HCT116 (cell line): ENCODE data around the gene RYR3. TPM values are rescaled to one million over a fixed set of nuclear protein-coding genes. Genes with fewer than 3 reads are reported as not detected.

Source experiments
- ATAC-seq: fragments of 200-7000 bp; cut with Tn5 transposase; 2 replicates; pipeline ENCODE4 v1.9.1; 2020; ENCODE audit warnings: mild to moderate bottlenecking, moderate library complexity
- BruUV-seq: library from RNA; stranded (reverse); fragments of 400-500 nt; replicated peaks from 2 replicates; lab custom pipeline; 2021; lab: Mats Ljungman, UMichigan
- CTCF ChIA-PET: fragments of 300-600 bp; sonication (Branson Sonifier 250); formaldehyde crosslinking; loops from one replicate; lab custom pipeline; 2021; ENCODE audit warnings: antibody characterized with exemption; lab: Charles Lee
- POLR2A ChIA-PET: fragments of 300-600, 350-600 bp; sonication (Branson Sonifier 250); formaldehyde crosslinking; loops from one replicate; lab custom pipeline; 2021; ENCODE audit warnings: antibody characterized with exemption; lab: Charles Lee
- RAD21 ChIA-PET, 2 experiments: fragments of 300-600 bp; sonication (Branson Sonifier 250); formaldehyde crosslinking; loops; one replicate each; lab custom pipeline; 2023; ENCODE audit warnings: low total read pairs in 2 of 2; ENCODE audit not compliant: uncharacterized antibody in 2 of 2, unreplicated experiment in 2 of 2, low non-redundant PET in 1 of 2; lab: Charles Lee
- DNase-seq: peaks from one replicate; pipeline ENCODE4 v3.0.0-alpha.2; 2010; ENCODE audit warnings: low read depth, low spot score
- H2AFZ ChIP-seq: fragments of 200-600 bp; shearing (Covaris generic), sonication (generic); 2 replicates; pipeline ENCODE4 v1.6.1; 2017; ENCODE audit warnings: low read depth, mixed run types, mixed read lengths, antibody characterized with exemption, low read length; ENCODE audit not compliant: poor library complexity, severe bottlenecking
- H3K27ac ChIP-seq: 2 replicates; pipeline ENCODE4 v1.5.1; 2012; ENCODE audit warnings: low read depth, low read length
- H3K27me3 ChIP-seq: fragments of 200-600 bp; sonication (generic); 2 replicates; pipeline ENCODE4 v1.6.1; 2016; ENCODE audit warnings: mixed run types, low read length, mixed read lengths; ENCODE audit not compliant: insufficient read depth
- H3K36me3 ChIP-seq, 2 experiments: fragments of 200-500 bp in 1 of 2; fragments of 200-600 bp in 1 of 2; sonication (Bioruptor generic) in 1 of 2; sonication (generic) in 1 of 2; 2 replicates each; pipeline versions ENCODE4 v1.5.1 to v1.6.1; 2014 to 2016; ENCODE audit warnings: low read length in 2 of 2, inconsistent platforms in 1 of 2, mixed read lengths in 1 of 2, mixed run types in 1 of 2; ENCODE audit not compliant: insufficient read depth in 2 of 2, control insufficient read depth in 1 of 2
- H3K4me1 ChIP-seq, 2 experiments: fragments of 200-600 bp in 1 of 2; sonication (generic) in 1 of 2; 2 replicates each; pipeline versions ENCODE4 v1.5.1 to v1.6.1; 2012 to 2017; ENCODE audit warnings: low read length in 2 of 2, inconsistent platforms in 1 of 2, mild to moderate bottlenecking in 1 of 2, mixed read lengths in 1 of 2, mixed run types in 1 of 2, moderate library complexity in 1 of 2; ENCODE audit not compliant: insufficient read depth in 2 of 2, control insufficient read depth in 1 of 2
- H3K4me2 ChIP-seq: fragments of 200-600 bp; sonication (generic); 2 replicates; pipeline ENCODE4 v1.6.1; 2017; ENCODE audit warnings: mixed run types, low read length, mixed read lengths
- H3K4me3 ChIP-seq, 2 experiments: fragments of 200-600 bp in 1 of 2; sonication (generic) in 1 of 2; replicated peaks in 1 of 2; 2 replicates each; pipeline ENCODE4 v1.5.1; 2011 to 2016; ENCODE audit warnings: low read length in 2 of 2, control low read depth in 1 of 2, low read depth in 1 of 2, mild to moderate bottlenecking in 1 of 2, mixed read lengths in 1 of 2, mixed run types in 1 of 2
- H3K79me2 ChIP-seq: fragments of 200-600 bp; sonication (generic); 2 replicates; pipeline ENCODE4 v1.6.1; 2017; ENCODE audit warnings: mild to moderate bottlenecking, mixed run types, low read length, moderate library complexity, mixed read lengths; ENCODE audit not compliant: insufficient read depth
- H3K9ac ChIP-seq: fragments of 200-600 bp; sonication (generic); 2 replicates; pipeline ENCODE4 v1.6.1; 2016; ENCODE audit warnings: low read length, mixed read lengths
- H3K9me2 ChIP-seq: fragments of 200-600 bp; sonication (generic), shearing (Covaris generic); 2 replicates; pipeline ENCODE4 v1.6.1; 2017; ENCODE audit warnings: mixed run types, mild to moderate bottlenecking, moderate library complexity; ENCODE audit not compliant: insufficient read depth
- H3K9me3 ChIP-seq, 2 experiments: fragments of 200-500 bp in 1 of 2; fragments of 200-600 bp in 1 of 2; sonication (Bioruptor generic) in 1 of 2; sonication (generic) in 1 of 2; 2 replicates each; pipeline ENCODE4 v1.6.1; 2014 to 2017; ENCODE audit warnings: low read length in 2 of 2, mixed read lengths in 2 of 2, inconsistent platforms in 1 of 2, low read depth in 1 of 2, mild to moderate bottlenecking in 1 of 2, mixed run types in 1 of 2, moderate library complexity in 1 of 2; ENCODE audit not compliant: control insufficient read depth in 1 of 2, insufficient read depth in 1 of 2
- H4K20me1 ChIP-seq: fragments of 200-600 bp; sonication (generic), shearing (Covaris generic); 2 replicates; pipeline ENCODE4 v1.6.1; 2017; ENCODE audit warnings: mixed run types, mild to moderate bottlenecking, moderate library complexity; ENCODE audit not compliant: insufficient read depth
- CEBPB ChIP-seq: IDR thresholded peaks from 2 replicates; pipeline ENCODE4 v1.6.1; 2012; ENCODE audit warnings: low read depth
- EZH2phosphoT487 ChIP-seq: fragments of 200-600 bp; IDR thresholded peaks from 2 replicates; pipeline ENCODE4 v1.6.1; 2018; ENCODE audit warnings: antibody characterized with exemption, borderline replicate concordance
- JUND ChIP-seq: IDR thresholded peaks from 2 replicates; pipeline ENCODE4 v1.6.1; 2012
- MAX ChIP-seq: IDR thresholded peaks from 2 replicates; pipeline ENCODE4 v1.6.1; 2012
- POLR2A ChIP-seq: IDR thresholded peaks from 2 replicates; pipeline ENCODE4 v1.7.0; 2011; ENCODE audit warnings: borderline replicate concordance; ENCODE audit not compliant: insufficient read depth, insufficient read length; ENCODE audit errors: extremely low read depth
- SRF ChIP-seq: IDR thresholded peaks from 2 replicates; pipeline ENCODE4 v1.6.1; 2012; ENCODE audit warnings: low read depth
- ZBTB33 ChIP-seq: IDR thresholded peaks from 2 replicates; pipeline ENCODE4 v1.6.1; 2011; ENCODE audit warnings: mild to moderate bottlenecking, low read length, moderate library complexity; ENCODE audit not compliant: insufficient replicate concordance; ENCODE audit errors: extremely low read depth
- ZFX ChIP-seq: fragments of 450-650 bp; IDR thresholded peaks from 2 replicates; pipeline ENCODE4 v1.6.1; 2017
- intact Hi-C: fragments of 100-400 bp; cut with micrococcal nuclease; formaldehyde crosslinking; loops from 2 replicates; pipeline ENCODE4 v1.10.0; 2022
- total RNA-seq: library from RNA; stranded (reverse); gene quantifications from one replicate; pipeline ENCODE4 v1.2.1, GENCODE V29; 2021; ENCODE audit not compliant: unreplicated experiment

Gene RYR3
- total RNA-seq, 1 experiment from 2014 or later, result not detected

- no peak for TF ChIP-seq CEBPB
- TF ChIP-seq SRF, result no peak
- TF ChIP-seq MAX, result no peak
Measured at GRCh38 chr15:33440900-33441299, 130.1 kb downstream of the RYR3 start (continued).

GRCh38 chr15:33442449-33442848 lies 131.7 kb downstream of the RYR3 start:
- no peak overlapping the region for H2AFZ ChIP-seq
- no peaks in the 10 kb centered on the region for H3K79me2 ChIP-seq
- no peaks in the 10 kb centered on the region for H3K4me1 ChIP-seq
- H3K36me3 ChIP-seq, result no peaks in the 10 kb centered on the region
- no peak for TF ChIP-seq EZH2phosphoT487
- no peak for TF ChIP-seq JUND
- no peak for TF ChIP-seq ZBTB33
- TF ChIP-seq ZFX, result no peak
- TF ChIP-seq POLR2A, result no peak
- CTCF ChIA-PET, result no interaction called here
- H3K27me3 ChIP-seq, result peaks cover 57% of the 10 kb centered on the region
- RAD21 ChIA-PET, result no interaction called here
- POLR2A ChIA-PET, result no interaction called here
- H3K4me2 ChIP-seq, result no peak overlapping the region
- no peak for ATAC-seq
- no TSS peak for BruUV-seq
- H3K4me3 ChIP-seq, result no peak overlapping the region
- DNase-seq, result no peak
- no peaks in the 10 kb centered on the region for H3K9me2 ChIP-seq
- H3K9ac ChIP-seq, result no peak overlapping the region
- no peak overlapping the region for H3K27ac ChIP-seq
- H4K20me1 ChIP-seq, result no peaks in the 10 kb centered on the region
- intact Hi-C loops, result no loop called here
- H3K9me3 ChIP-seq, result no peaks in the 10 kb centered on the region
